Measurements from ENCODE around the gene AMDHD2.

The AMDHD2 gene

DNA sequence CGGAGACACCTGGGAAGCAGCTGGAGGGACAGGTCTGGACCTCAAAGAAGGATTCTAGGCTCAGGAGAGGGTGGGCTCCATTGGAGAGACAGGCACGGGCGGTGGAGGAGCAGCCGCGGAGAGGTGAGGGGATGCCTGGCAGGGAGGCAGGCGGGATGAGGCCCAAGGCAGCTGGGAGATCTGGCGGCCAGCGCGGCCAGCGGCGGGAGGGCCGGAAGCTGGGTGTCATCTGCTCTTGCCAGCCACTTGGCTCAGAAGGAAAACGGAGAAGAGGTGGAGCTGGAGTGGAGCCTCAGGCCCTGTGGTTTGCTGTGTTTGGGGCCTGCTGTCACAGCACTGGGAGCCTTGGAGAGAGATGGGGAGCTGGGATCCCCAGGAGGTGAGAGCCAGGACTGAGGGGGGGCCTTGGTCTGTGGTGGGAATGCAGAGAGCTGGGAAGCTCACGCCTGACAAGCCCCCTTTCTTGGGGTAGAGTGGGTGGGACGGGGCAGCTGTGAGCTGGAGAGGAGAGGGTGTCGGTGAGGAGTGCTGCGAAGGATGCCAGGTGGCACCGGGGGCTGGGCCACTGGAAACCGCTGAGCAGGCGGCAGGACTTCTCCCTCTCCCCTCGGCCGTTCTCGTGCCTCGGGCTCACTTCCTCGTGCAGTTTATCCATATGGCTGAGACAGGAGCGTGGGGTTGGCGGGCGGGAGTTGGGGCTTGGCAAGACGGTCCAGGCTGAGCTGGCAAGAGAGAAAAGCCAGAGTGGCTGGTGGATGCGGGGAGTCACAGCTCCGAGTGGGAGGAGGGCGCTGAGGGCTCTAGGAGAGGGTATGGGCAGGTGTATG is 37.2 kb upstream of the AMDHD2 start:
- DNase-seq (ENCODE audit: low read depth, low spot score) = no peak

GRCh38 chr16:2483939-2484897 is 36.0 kb upstream of the AMDHD2 start:
- DNase-seq (ENCODE audit: low read depth, low spot score) = no peak

DNA sequence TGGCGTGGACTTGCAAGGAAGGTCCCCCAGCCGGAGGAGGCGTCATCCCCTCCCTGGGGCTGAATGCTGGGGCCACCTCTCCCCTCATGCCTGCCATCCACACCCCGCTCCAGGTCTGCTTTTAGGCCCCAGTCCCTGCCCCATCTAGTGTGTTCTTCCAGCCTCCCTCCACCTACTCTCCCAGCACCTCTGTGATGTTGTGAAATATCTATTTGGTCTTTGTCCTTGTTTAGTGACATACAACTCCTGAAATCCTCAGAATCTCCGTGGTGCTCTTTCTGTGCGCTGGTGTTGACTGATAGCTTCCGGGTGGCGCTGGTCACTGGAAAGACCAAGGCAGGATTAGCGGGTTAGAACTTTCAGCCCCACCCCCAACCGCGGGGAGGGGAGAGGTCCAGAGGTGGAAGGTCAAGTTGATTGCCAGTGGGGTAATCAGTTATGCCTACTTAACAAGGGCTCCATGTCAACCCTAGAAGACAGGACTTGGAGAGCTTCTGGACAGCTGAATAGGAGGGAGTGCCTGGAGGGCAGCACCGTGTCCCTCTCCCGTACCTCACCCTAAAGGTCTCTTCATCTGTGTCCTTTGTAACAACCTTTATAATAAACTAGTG is 35.2 kb upstream of the AMDHD2 start:
- no peak for DNase-seq (ENCODE audit: low read depth, low spot score)

- DNase-seq (ENCODE audit: low read depth, low spot score) = no peak
Observed at GRCh38 chr16:2485811-2486507, 34.2 kb upstream of the AMDHD2 start.

- DNase-seq (ENCODE audit: low read depth, low spot score) = peak; percentile 64
Observed at GRCh38 chr16:2486645-2487516, 33.3 kb upstream of the AMDHD2 start.

DNA sequence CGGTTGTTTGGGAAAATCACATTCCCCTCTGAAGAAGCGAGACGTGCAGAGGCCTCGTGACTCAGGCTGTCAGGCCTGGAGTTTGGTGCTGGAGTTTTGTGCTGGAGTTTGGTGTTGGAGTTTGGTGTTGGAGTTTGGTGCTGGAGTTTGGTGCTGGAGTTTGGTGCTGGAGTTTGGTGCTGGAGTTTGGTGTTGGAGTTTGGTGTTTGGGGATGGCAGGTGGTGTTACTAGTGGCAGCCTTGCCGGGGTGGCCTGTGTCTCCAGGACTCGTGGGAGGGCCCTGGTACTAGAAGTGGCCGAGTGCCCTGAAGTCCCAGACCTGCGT is 32.7 kb upstream of the AMDHD2 start:
- DNase-seq (ENCODE audit: low read depth, low spot score) = no peak

DNA sequence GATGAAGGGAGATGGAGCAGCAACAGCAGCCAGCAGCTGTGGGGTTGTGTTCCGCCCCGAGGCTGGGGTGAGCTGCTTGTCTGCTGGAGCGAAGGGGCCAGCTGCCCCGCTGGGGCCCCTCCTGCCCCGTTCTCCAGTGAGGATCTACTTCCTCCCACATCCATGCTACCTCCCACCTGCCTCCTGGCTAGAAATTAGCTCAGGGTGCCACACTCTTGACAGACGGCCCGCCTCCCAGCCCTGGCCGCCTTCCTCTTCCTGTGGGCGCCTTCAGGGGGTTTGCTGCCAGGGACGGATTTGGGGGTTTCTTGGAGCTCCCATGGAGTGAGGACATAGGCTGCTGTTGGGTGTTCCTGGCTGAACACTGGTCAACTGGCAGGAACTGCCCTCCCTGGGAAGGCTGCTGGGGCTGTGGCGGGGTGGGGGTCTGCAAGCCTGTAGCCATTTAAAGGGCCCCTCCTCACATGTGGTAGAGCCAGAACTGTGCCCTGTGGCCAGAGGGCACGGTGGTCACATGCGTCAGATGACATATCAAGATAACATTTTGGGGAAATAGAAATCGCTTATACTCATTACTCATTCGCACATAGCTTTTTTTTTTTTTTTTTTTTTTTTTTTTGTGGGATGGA is 32.2 kb upstream of the AMDHD2 start:
- no peak for DNase-seq (ENCODE audit: low read depth, low spot score)

DNA sequence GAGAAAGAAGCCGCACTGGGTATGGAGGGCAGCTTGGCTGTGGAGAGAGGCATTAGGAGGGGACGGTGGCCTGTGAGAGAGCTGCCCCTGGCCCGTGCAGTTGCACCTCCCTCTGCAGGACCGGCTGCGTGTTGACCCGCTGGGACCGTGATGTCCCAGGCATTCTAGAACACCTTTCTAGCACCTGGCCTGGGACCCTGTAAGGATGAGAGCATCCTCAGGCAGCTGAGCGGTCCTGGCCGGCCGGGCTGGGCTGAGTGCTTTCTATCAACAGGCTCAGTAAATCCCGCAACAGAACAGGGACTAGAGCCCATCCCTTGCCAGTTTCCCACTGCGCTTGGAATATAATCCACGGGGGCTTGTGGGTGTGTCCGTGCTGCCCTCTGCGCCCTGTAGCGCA is 30.6 kb upstream of the AMDHD2 start:
- no peak for DNase-seq (ENCODE audit: low read depth, low spot score)

DNA sequence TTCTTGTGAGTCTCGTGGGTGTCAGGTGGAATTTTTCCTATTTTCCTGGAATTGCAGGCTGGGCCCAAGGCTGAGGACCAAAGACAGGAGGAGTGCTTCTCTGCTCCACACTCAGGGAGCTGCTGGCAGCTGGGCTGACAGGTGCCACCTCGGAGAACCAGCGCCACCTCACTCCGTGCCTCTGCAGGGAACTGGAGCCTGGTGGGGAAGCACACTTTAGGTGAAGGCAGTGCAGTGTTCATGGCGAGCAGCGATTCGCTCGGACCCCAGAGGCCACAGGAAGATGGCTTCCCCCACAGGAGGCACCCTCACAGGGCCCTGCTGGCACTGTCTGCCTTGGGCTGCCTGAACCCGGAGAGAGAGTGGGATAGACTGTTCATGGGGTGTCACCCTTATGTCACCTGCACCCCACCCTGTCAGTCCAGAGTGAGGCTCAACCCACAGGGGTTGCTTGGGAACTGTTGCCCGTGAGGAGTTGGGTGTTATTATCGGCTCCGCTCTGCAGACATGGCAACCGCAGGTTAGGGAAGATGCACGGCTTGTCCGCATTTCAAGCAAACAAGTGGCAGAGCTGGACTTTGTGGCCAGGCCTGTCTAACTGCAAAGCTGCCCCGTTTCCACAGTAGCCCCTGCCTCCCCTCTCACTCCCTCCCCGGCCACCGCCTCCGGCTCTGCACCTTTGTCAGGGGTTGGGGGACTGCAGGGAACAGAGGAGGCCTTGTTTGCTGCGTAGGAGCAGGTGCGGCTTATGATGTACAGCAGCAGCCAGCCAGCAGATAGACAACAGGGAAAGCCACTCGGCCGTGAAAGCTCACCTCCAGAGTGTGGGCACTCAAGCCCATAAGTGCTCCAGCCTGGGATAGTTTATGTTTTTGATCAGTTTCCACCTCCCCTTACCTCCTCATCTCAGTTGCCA is 29.7 kb upstream of the AMDHD2 start:
- no peak for DNase-seq (ENCODE audit: low read depth, low spot score)

GRCh38 chr16:2492292-2492691 is 27.9 kb upstream of the AMDHD2 start:
- DNase-seq (ENCODE audit: low read depth, low spot score) = no peak

DNA sequence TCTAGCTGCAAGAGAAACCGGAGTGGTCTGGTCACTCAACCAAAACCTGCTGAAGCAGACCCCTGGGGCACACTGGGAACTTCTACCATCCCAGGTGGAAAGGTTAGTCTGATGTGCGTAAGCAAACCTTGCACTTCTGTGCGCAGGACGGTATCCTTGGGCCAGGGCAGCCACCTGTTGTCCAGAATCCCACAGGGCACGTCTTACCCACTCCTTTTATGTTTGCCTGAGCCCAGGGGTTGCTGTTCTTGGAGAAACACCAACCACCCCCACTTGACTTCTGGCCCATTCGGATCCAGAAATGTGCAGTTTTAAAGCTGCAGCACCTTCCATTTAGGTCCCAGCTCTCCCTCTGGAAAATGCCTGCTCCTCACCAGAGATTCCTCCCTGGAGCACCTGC is 26.6 kb upstream of the AMDHD2 start:
- no peak for DNase-seq (ENCODE audit: low read depth, low spot score)

- no peak for DNase-seq (ENCODE audit: low read depth, low spot score)
Observed at GRCh38 chr16:2494616-2495015, 25.6 kb upstream of the AMDHD2 start.

GRCh38 chr16:2495041-2495440 is 25.1 kb upstream of the AMDHD2 start:
- no peak for DNase-seq (ENCODE audit: low read depth, low spot score)

GRCh38 chr16:2496223-2497115 is 23.7 kb upstream of the AMDHD2 start:
- DNase-seq (ENCODE audit: low read depth, low spot score) = no peak

DNA sequence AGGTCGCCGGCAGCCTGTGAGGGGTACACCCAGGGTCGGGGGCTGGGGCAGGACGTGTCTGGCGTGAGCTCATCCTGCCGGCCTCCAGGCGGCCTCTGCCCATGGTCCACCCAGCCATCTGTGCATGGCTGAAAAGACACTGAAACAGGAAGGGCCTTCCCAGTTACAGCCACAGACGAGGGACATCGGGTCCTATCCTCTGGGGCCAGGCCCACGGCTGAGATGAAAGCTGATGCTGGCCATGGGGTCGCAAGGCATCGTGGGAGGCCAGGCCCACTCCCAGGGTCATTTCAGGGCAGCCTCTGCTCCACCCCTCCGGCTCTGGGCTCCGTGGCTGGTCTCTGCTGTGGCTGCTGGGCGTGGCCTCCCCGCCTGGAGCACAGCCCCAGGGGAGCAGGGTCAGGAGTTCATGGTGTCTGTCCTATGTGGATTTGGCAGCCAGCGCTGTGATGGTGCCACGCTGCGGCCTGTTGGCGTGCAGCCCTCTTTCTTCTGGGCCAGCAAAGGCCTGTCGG is 23.0 kb upstream of the AMDHD2 start:
- peak; percentile 46 for DNase-seq (ENCODE audit: low read depth, low spot score)

GRCh38 chr16:2497695-2498484 is 22.3 kb upstream of the AMDHD2 start:
- DNase-seq (ENCODE audit: low read depth, low spot score) = no peak
